ENCODE data around the gene CCDC186.

- TF ChIP-seq, protein P1, sequence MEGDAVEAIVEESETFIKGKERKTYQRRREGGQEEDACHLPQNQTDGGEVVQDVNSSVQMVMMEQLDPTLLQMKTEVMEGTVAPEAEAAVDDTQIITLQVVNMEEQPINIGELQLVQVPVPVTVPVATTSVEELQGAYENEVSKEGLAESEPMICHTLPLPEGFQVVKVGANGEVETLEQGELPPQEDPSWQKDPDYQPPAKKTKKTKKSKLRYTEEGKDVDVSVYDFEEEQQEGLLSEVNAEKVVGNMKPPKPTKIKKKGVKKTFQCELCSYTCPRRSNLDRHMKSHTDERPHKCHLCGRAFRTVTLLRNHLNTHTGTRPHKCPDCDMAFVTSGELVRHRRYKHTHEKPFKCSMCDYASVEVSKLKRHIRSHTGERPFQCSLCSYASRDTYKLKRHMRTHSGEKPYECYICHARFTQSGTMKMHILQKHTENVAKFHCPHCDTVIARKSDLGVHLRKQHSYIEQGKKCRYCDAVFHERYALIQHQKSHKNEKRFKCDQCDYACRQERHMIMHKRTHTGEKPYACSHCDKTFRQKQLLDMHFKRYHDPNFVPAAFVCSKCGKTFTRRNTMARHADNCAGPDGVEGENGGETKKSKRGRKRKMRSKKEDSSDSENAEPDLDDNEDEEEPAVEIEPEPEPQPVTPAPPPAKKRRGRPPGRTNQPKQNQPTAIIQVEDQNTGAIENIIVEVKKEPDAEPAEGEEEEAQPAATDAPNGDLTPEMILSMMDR (IDR thresholded peaks at IDR 0.05), result no peak
- TF ChIP-seq POLR2A (IDR thresholded peaks at IDR 0.05), result no peak
Observed at GRCh38 chr10:114077815-114078219, 96.2 kb downstream of the CCDC186 start.

All from testis (tissue), 2 donors.